ENCODE results near the gene KRT80.

KRT80 gene

DNA sequence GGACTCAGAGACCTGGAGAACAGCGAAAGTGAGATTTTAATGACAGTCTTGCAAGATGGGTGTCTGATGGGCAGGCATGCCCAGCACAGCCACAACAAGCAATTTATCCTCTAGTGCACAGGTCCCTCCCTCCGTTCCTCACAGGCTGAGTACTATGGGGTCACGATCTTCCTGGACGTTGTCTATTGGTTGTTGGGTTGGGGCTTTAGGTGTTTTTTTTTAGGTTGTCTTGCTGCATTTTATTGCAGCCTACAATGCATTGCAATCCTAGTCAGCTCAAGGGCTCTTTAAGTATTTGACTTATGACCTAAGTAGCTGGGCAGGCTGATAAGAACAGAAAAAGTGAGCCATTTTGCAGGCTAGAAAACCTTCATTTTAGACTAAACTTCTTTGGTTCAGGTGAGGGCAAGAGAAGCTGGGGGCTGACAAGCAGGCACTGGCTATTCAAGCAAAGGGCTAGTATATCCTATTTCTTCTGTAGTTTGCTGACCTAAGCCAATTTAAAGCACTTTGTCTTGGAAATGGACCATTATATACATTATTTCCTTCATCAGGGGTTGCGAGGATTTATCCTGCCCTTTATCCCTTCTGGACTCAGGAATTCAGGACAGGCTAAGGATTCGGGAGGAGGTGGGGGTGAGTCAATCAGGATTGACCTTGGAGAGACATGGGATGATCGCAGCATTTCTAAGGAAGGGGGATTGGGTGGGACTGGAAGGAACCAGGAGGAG is 47.3 kb upstream of the KRT80 start:
- DNase-seq (ENCODE audit: low read depth in 1 of 2, low spot score in 1 of 2) = no peak
- TF ChIP-seq SPI1 (IDR thresholded peaks at IDR 0.05; ENCODE audit: borderline replicate concordance, low read depth) (no peak), POLR2AphosphoS5 (IDR thresholded peaks at IDR 0.05; ENCODE audit: low read depth) (no peak), GABPA (IDR thresholded peaks at IDR 0.05; ENCODE audit: low read depth) (no peak)
- TF ChIP-seq, protein P1, sequence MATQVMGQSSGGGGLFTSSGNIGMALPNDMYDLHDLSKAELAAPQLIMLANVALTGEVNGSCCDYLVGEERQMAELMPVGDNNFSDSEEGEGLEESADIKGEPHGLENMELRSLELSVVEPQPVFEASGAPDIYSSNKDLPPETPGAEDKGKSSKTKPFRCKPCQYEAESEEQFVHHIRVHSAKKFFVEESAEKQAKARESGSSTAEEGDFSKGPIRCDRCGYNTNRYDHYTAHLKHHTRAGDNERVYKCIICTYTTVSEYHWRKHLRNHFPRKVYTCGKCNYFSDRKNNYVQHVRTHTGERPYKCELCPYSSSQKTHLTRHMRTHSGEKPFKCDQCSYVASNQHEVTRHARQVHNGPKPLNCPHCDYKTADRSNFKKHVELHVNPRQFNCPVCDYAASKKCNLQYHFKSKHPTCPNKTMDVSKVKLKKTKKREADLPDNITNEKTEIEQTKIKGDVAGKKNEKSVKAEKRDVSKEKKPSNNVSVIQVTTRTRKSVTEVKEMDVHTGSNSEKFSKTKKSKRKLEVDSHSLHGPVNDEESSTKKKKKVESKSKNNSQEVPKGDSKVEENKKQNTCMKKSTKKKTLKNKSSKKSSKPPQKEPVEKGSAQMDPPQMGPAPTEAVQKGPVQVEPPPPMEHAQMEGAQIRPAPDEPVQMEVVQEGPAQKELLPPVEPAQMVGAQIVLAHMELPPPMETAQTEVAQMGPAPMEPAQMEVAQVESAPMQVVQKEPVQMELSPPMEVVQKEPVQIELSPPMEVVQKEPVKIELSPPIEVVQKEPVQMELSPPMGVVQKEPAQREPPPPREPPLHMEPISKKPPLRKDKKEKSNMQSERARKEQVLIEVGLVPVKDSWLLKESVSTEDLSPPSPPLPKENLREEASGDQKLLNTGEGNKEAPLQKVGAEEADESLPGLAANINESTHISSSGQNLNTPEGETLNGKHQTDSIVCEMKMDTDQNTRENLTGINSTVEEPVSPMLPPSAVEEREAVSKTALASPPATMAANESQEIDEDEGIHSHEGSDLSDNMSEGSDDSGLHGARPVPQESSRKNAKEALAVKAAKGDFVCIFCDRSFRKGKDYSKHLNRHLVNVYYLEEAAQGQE (IDR thresholded peaks at IDR 0.05; ENCODE audit: insufficient replicate concordance, low read depth) = no peak
- TF ChIP-seq, protein P2, sequence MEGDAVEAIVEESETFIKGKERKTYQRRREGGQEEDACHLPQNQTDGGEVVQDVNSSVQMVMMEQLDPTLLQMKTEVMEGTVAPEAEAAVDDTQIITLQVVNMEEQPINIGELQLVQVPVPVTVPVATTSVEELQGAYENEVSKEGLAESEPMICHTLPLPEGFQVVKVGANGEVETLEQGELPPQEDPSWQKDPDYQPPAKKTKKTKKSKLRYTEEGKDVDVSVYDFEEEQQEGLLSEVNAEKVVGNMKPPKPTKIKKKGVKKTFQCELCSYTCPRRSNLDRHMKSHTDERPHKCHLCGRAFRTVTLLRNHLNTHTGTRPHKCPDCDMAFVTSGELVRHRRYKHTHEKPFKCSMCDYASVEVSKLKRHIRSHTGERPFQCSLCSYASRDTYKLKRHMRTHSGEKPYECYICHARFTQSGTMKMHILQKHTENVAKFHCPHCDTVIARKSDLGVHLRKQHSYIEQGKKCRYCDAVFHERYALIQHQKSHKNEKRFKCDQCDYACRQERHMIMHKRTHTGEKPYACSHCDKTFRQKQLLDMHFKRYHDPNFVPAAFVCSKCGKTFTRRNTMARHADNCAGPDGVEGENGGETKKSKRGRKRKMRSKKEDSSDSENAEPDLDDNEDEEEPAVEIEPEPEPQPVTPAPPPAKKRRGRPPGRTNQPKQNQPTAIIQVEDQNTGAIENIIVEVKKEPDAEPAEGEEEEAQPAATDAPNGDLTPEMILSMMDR (IDR thresholded peaks at IDR 0.05; ENCODE audit: insufficient read depth, low read length) = no peak
- H3K27me3 ChIP-seq (ENCODE audit: insufficient read depth, poor library complexity, severe bottlenecking) = no peaks in the 10 kb centered on the region
- H3K27ac ChIP-seq (replicated peaks) = no peak overlapping the region
- no peak overlapping the region for H3K4me3 ChIP-seq (replicated peaks; ENCODE audit: insufficient read depth, low read length)

DNA sequence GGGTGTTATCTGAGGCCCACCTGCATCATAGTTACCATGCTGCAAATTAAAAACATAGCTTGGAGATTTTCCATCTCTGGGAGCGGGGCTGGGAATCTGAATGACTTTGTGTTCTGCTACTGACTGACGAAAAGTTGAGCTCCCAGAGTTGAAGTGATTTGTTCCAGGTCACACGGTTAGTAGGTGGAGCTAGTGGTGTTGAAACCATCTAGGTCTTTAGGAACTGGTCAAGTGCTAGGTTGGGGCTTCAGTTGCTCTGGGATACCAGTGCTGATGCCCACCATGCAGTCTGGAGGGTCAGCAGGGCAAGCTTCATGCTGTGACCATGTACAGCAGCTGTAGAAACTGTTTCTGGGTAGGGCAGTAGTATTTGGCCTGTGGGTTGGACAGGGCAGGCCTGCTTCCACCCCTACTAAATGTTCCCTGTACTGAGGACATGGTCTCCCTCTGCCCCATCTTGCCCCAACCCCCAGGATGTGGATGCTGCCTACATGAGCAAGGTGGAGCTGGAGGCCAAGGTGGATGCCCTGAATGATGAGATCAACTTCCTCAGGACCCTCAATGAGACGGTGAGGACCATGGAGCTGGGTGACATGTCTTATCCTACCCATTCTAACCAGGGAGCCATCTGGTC is 46.5 kb upstream of the KRT80 start:
- H3K27ac ChIP-seq (replicated peaks) = no peak overlapping the region
- peaks cover 5% of the 10 kb centered on the region for H3K27me3 ChIP-seq (ENCODE audit: insufficient read depth, poor library complexity, severe bottlenecking)
- no peak for TF ChIP-seq GABPA (IDR thresholded peaks at IDR 0.05; ENCODE audit: low read depth)
- no peak for TF ChIP-seq POLR2AphosphoS5 (IDR thresholded peaks at IDR 0.05; ENCODE audit: low read depth)
- TF ChIP-seq, protein P2 (IDR thresholded peaks at IDR 0.05; ENCODE audit: insufficient read depth, low read length) = no peak
- TF ChIP-seq SPI1 (IDR thresholded peaks at IDR 0.05; ENCODE audit: borderline replicate concordance, low read depth) = no peak
- TF ChIP-seq, protein P1 (IDR thresholded peaks at IDR 0.05; ENCODE audit: insufficient replicate concordance, low read depth) = no peak
- no peak overlapping the region for H3K4me3 ChIP-seq (replicated peaks; ENCODE audit: insufficient read depth, low read length)
- DNase-seq (ENCODE audit: low read depth in 1 of 2, low spot score in 1 of 2) = no peak

DNA sequence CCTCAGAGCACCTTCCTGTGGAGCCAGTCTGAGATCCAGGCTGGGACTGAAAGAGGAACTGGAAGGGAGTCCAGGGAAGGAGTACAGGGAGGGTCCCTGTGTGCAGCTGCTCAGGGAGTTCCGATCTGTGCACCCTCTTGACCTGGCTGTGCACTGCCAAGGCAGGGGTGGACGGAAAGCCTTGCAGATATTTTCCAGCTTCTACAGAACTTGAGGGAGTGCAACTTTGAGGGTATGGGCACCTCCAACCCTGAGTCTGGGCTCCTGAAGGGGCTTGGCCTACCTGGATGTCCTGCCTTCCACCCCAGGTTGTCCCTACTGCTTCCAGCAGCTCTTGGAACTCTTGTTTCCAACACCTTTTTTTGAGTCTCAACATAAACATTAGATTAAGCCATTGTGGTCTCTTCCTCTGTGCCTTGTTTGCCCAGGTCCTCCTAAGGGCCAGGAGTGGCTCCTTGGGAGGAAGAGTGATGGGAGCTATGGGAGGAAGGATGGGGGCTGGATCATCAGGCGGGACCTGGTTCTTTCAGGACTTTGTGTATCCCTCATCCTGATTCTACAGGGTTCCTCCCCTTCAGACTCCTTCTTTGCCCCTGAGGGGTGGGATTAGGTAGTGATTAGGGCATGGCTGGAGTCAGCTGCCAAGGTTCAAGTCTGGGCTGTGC is 44.7 kb upstream of the KRT80 start:
- TF ChIP-seq POLR2AphosphoS5 (IDR thresholded peaks at IDR 0.05; ENCODE audit: low read depth) (no peak), SPI1 (IDR thresholded peaks at IDR 0.05; ENCODE audit: borderline replicate concordance, low read depth) (no peak), GABPA (IDR thresholded peaks at IDR 0.05; ENCODE audit: low read depth) (no peak)
- TF ChIP-seq, protein P2 (IDR thresholded peaks at IDR 0.05; ENCODE audit: insufficient read depth, low read length) = no peak
- TF ChIP-seq, protein P1 (IDR thresholded peaks at IDR 0.05; ENCODE audit: insufficient replicate concordance, low read depth) = no peak
- no peak overlapping the region for H3K27ac ChIP-seq (replicated peaks)
- peaks cover 14% of the 10 kb centered on the region for H3K27me3 ChIP-seq (ENCODE audit: insufficient read depth, poor library complexity, severe bottlenecking)
- H3K4me3 ChIP-seq (replicated peaks; ENCODE audit: insufficient read depth, low read length) = no peak overlapping the region
- no peak for DNase-seq (ENCODE audit: low read depth in 1 of 2, low spot score in 1 of 2)

Measured in HL-60 (cell line).